ENCODE results near the gene ARMC3. TPM values are rescaled to one million over a fixed set of nuclear protein-coding genes. Genes with fewer than 3 reads are reported as not detected.

The ARMC3 gene
- total and polyA plus RNA-seq, 4 donors = 0.05 TPM; not detected in 3

DNA sequence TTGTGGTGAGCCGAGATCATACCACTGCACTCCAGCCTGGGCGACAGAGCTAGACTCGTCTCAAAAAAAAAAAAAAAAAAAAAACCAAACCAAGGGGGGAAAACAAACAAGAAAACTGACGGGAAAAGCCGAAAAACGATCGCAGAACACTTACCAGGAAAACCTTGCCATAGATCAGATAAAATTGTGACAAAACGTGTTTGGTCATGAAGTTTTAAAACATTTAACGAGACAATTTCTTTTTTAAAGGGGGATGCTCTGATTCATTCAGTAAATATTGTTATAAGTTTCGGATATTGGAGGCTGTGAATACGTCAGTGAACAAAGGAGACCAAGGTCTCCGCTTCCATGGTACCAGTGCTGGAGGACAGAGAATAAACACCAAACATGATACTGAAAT lies 77.3 kb downstream of the ARMC3 start:
- H3K4me1 ChIP-seq (ENCODE audit: control insufficient read depth in 4 of 4, insufficient read depth in 4 of 4, low read length in 3 of 4) = no peaks in the 10 kb centered on the region
- H3K9me3 ChIP-seq (ENCODE audit: control insufficient read depth in 4 of 4, low read length in 3 of 4) = no peaks in the 10 kb centered on the region
- DNase-seq (ENCODE audit: low spot score) = no peak
- H3K36me3 ChIP-seq (ENCODE audit: control insufficient read depth in 4 of 4, insufficient read depth in 3 of 4, low read depth in 1 of 4, low read length in 3 of 4) = no peaks in the 10 kb centered on the region
- no peak overlapping the region for H3K4me3 ChIP-seq (ENCODE audit: low read depth in 1 of 3, low read length in 3 of 3)
- no peak overlapping the region for H3K27ac ChIP-seq (ENCODE audit: low read depth in 1 of 2, low read length in 2 of 2)
- WGBS = 95% methylated on average over 12 of the region's 12 CpGs
- no peak overlapping the region for H3K9ac ChIP-seq (ENCODE audit: low read depth in 1 of 2, low read length in 2 of 2)
- TF ChIP-seq GABPA (IDR thresholded peaks at IDR 0.05 in 1 of 2, conservative IDR thresholded peaks at IDR 0.05 in 1 of 2) (no peak), FOXA2 (IDR thresholded peaks at IDR 0.05) (no peak), HNF4G (IDR thresholded peaks at IDR 0.05) (no peak), YY1 (IDR thresholded peaks at IDR 0.05) (no peak), NR2F2 (IDR thresholded peaks at IDR 0.05) (no peak), EGR1 (IDR thresholded peaks at IDR 0.05; ENCODE audit: low read depth in 2 of 2) (no peak), HNF4A (conservative IDR thresholded peaks at IDR 0.05) (no peak), SP1 (IDR thresholded peaks at IDR 0.05) (no peak)
- TF ChIP-seq, protein P1, sequence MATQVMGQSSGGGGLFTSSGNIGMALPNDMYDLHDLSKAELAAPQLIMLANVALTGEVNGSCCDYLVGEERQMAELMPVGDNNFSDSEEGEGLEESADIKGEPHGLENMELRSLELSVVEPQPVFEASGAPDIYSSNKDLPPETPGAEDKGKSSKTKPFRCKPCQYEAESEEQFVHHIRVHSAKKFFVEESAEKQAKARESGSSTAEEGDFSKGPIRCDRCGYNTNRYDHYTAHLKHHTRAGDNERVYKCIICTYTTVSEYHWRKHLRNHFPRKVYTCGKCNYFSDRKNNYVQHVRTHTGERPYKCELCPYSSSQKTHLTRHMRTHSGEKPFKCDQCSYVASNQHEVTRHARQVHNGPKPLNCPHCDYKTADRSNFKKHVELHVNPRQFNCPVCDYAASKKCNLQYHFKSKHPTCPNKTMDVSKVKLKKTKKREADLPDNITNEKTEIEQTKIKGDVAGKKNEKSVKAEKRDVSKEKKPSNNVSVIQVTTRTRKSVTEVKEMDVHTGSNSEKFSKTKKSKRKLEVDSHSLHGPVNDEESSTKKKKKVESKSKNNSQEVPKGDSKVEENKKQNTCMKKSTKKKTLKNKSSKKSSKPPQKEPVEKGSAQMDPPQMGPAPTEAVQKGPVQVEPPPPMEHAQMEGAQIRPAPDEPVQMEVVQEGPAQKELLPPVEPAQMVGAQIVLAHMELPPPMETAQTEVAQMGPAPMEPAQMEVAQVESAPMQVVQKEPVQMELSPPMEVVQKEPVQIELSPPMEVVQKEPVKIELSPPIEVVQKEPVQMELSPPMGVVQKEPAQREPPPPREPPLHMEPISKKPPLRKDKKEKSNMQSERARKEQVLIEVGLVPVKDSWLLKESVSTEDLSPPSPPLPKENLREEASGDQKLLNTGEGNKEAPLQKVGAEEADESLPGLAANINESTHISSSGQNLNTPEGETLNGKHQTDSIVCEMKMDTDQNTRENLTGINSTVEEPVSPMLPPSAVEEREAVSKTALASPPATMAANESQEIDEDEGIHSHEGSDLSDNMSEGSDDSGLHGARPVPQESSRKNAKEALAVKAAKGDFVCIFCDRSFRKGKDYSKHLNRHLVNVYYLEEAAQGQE (IDR thresholded peaks at IDR 0.05) = no peak
- TF ChIP-seq, protein P2, sequence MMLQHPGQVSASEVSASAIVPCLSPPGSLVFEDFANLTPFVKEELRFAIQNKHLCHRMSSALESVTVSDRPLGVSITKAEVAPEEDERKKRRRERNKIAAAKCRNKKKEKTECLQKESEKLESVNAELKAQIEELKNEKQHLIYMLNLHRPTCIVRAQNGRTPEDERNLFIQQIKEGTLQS (IDR thresholded peaks at IDR 0.05) = no peak
- TF ChIP-seq, protein P3, sequence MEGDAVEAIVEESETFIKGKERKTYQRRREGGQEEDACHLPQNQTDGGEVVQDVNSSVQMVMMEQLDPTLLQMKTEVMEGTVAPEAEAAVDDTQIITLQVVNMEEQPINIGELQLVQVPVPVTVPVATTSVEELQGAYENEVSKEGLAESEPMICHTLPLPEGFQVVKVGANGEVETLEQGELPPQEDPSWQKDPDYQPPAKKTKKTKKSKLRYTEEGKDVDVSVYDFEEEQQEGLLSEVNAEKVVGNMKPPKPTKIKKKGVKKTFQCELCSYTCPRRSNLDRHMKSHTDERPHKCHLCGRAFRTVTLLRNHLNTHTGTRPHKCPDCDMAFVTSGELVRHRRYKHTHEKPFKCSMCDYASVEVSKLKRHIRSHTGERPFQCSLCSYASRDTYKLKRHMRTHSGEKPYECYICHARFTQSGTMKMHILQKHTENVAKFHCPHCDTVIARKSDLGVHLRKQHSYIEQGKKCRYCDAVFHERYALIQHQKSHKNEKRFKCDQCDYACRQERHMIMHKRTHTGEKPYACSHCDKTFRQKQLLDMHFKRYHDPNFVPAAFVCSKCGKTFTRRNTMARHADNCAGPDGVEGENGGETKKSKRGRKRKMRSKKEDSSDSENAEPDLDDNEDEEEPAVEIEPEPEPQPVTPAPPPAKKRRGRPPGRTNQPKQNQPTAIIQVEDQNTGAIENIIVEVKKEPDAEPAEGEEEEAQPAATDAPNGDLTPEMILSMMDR (IDR thresholded peaks at IDR 0.05; ENCODE audit: low read depth, low read length, missing input control) = no peak
- TF ChIP-seq, protein P4, sequence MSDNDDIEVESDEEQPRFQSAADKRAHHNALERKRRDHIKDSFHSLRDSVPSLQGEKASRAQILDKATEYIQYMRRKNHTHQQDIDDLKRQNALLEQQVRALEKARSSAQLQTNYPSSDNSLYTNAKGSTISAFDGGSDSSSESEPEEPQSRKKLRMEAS (IDR thresholded peaks at IDR 0.05) = no peak
- TF ChIP-seq, protein P5, sequence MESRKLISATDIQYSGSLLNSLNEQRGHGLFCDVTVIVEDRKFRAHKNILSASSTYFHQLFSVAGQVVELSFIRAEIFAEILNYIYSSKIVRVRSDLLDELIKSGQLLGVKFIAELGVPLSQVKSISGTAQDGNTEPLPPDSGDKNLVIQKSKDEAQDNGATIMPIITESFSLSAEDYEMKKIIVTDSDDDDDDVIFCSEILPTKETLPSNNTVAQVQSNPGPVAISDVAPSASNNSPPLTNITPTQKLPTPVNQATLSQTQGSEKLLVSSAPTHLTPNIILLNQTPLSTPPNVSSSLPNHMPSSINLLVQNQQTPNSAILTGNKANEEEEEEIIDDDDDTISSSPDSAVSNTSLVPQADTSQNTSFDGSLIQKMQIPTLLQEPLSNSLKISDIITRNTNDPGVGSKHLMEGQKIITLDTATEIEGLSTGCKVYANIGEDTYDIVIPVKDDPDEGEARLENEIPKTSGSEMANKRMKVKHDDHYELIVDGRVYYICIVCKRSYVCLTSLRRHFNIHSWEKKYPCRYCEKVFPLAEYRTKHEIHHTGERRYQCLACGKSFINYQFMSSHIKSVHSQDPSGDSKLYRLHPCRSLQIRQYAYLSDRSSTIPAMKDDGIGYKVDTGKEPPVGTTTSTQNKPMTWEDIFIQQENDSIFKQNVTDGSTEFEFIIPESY (IDR thresholded peaks at IDR 0.05) = no peak
- peaks cover 0 to 3% (median 0%) of the 10 kb centered on the region in 4 donors for H3K27me3 ChIP-seq (ENCODE audit: control insufficient read depth in 4 of 4, insufficient read depth in 4 of 4, low read length in 3 of 4)

DNA sequence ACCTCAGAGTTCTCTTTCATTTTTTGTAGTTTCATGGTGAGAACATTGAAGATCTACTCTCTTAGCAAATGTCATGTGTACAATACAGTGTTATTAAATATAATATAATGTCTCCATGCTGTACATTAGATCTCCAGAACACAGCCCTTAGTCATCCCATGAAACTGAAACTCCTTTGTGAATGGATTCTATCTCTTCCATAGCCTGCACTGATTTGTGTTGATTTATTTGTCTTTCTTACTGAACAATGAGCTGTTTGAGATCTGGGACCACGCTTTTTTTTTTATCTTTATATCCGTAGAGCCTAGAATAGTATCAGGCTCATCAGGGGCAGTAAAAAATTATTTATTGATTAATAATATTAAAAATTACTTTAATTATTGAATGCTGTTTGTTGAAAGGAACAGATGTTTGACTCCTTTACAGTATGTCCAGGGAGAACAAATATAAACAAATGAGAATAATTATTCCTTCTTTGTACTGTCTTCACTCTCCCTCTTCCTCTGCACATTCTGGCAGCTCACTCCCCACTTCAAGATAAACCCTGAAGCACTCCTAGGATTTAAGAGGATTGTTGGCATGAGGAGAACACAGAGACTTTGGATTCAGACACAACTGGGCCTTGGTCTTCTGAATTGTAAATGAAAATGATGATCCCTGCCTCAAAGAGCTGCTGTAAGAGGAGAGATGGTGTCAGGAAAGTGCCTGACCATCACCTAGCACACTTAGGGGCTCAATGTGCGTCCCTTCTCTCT lies 85.9 kb downstream of the ARMC3 start:
- no peak for DNase-seq (ENCODE audit: low spot score)
- H3K9me3 ChIP-seq (ENCODE audit: control insufficient read depth in 4 of 4, low read length in 3 of 4) = no peaks in the 10 kb centered on the region
- WGBS = 88% methylated on average over 3 of the region's 3 CpGs
- no peak for TF ChIP-seq HNF4G (IDR thresholded peaks at IDR 0.05)
- no peak for TF ChIP-seq GABPA (IDR thresholded peaks at IDR 0.05 in 1 of 2, conservative IDR thresholded peaks at IDR 0.05 in 1 of 2)
- TF ChIP-seq NR2F2 (IDR thresholded peaks at IDR 0.05) = no peak
- no peak for TF ChIP-seq RXRA (IDR thresholded peaks at IDR 0.05)
- TF ChIP-seq, protein P3 (IDR thresholded peaks at IDR 0.05; ENCODE audit: low read depth, low read length, missing input control) = no peak
- TF ChIP-seq FOXA2 (IDR thresholded peaks at IDR 0.05) = no peak
- TF ChIP-seq, protein P2 (IDR thresholded peaks at IDR 0.05) = no peak
- TF ChIP-seq, protein P4 (IDR thresholded peaks at IDR 0.05) = no peak
- TF ChIP-seq FOXA1 (IDR thresholded peaks at IDR 0.05) = no peak
- no peak for TF ChIP-seq TAF1 (conservative IDR thresholded peaks at IDR 0.05)
- no peak for TF ChIP-seq JUND (IDR thresholded peaks at IDR 0.05)
- TF ChIP-seq YY1 (IDR thresholded peaks at IDR 0.05) = no peak
- TF ChIP-seq, protein P5 (IDR thresholded peaks at IDR 0.05) = no peak
- TF ChIP-seq HNF4A (conservative IDR thresholded peaks at IDR 0.05) = no peak

More for the DNA sequence above, 85.9 kb downstream of the ARMC3 start:
- no peak overlapping the region for H3K4me3 ChIP-seq (ENCODE audit: low read depth in 1 of 3, low read length in 3 of 3)
- H3K27me3 ChIP-seq (ENCODE audit: control insufficient read depth in 4 of 4, insufficient read depth in 4 of 4, low read length in 3 of 4) = no peaks in the 10 kb centered on the region
- H3K9ac ChIP-seq (ENCODE audit: low read depth in 1 of 2, low read length in 2 of 2) = no peak overlapping the region
- H3K4me1 ChIP-seq (ENCODE audit: control insufficient read depth in 4 of 4, insufficient read depth in 4 of 4, low read length in 3 of 4) = no peaks in the 10 kb centered on the region
- H3K36me3 ChIP-seq (ENCODE audit: control insufficient read depth in 4 of 4, insufficient read depth in 3 of 4, low read depth in 1 of 4, low read length in 3 of 4) = no peaks in the 10 kb centered on the region
- H3K27ac ChIP-seq (ENCODE audit: low read depth in 1 of 2, low read length in 2 of 2) = no peak overlapping the region

All from liver (tissue), 9 donors.